ENCODE measurements around the gene COL5A1.

Gene COL5A1

DNA sequence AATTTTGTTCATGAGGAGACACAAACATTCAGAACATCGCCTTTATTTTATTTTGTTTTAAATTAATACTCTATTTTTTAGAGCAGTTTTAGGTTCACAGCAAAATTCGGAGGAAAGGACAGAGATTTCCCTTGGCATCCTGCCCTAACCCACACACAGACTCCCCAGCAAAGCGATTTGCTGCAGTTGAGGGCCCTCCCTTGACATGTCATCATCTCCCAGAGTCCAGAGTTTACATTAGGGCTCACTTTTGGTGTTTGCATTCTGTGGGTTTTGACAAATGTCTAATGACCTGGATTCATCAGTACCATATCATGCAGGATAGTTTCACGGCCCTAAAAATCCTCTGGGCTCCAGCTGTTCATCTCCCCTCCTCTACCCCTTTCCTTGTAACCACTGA is 33.6 kb upstream of the COL5A1 start:
- DNase-seq (ENCODE audit: low spot score), result no peak

DNA sequence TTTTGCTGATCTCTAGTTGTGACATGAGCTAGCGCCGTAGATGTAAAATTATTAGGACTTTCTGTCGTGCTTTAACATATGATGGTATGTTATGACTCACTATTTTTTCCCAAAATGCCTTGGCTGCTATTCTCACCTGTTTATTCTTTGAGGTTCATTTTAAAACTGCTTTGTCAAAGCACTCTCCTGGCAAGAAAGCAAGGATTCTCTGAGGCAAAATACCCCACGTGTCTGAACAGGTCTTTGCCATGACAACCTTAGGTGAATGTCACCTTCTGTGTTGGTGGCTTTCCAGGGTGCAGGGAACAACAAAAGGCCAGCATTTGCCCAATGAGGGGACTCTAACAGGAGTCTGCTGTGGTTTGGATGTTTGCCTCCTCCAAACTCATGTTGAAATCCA is 30.6 kb upstream of the COL5A1 start:
- no peak for DNase-seq (ENCODE audit: low spot score)

DNA sequence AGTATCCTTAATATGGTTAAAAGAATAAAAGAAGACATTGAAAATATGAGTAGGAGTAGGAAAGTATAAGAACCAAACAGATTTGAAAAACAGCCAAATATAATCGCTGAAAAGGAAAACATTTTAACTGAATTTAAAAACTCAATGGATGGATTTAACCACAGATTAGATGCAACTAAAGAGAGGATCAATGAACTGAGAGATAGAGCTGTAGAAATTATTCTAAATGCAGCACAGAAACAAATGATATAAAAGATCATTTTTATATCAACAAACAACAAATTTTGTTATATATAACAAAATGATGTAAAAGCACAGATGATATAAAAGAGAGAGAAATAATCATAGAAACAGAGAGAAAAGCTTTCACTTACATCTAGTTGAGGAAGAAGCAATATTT is 29.3 kb upstream of the COL5A1 start:
- DNase-seq (ENCODE audit: low spot score), result no peak

DNA sequence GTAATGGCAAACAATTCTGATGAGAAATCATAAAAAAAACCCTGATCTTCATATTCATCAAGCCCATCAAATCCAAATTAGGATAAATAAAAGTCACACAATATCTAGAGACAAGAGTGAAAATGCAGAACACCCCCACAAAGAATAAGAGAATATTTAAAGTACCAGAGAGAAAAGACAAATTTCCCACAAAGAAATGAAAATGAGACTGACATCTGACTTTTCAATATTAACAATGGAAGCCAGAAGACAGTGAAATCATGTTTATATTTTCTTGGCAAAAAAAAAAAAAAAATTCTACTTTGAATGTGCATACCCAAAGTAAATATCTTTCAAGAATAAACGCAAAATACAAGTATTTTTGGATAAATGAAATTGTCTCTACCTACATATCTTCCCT is 28.9 kb upstream of the COL5A1 start:
- no peak for DNase-seq (ENCODE audit: low spot score)

DNA sequence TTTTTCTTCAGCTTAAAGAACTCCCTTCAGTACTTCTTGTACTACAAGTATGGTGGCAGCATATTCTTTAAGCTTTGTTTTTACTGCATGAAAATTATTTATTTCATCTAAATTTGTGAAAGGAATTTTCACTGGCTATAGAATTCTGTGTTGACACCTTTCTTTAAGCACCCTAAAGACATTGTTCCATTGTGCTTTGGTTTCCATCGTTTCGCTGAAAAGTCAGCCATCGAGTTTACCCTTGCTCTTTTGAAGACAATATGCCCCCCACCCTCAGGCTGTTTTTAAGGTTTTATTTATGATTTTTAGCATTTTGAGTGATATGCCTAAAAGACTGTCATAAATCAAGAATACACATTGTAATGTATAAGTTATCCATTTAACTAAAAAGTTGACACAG is 27.3 kb upstream of the COL5A1 start:
- no peak for DNase-seq (ENCODE audit: low spot score)

DNA sequence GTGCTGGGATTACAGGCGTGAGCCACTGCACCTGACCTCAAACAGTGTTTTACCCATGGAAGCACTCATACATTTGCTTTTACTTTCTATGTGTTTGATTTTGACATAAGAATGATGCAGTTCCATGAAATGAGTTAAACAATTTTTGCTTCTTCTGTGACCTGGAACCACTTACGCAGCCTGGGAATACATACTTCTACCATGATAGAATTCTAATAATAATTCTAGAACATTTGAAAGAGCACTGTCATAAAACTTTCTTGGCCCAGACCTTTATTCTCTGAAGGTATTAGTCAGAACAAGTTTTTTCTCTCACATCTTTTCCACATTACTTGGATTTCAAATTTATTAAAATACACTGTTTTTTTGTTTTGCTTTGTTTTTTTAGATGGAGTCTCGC is 25.3 kb upstream of the COL5A1 start:
- DNase-seq (ENCODE audit: low spot score), result no peak

DNA sequence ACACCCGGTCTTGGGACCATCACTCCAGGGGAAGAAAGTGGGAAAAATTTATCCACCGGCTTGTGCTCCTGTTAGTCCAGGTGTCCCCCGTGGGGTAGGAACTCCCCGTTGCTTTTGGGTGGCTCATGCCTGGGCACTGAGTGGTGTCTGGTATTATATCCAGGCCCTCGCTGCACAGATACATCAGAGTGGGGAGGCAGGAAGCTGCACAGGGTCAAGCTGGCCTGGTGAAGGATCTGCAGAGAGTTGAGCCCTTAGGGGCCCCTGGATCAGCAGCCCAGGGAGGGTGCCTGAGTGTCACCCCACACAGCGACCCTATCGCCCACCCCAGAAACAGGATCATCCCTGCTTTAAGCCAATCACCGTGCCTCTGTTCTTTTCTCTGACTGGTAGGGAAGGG is 24.4 kb upstream of the COL5A1 start:
- DNase-seq (ENCODE audit: low spot score), result no peak

DNA sequence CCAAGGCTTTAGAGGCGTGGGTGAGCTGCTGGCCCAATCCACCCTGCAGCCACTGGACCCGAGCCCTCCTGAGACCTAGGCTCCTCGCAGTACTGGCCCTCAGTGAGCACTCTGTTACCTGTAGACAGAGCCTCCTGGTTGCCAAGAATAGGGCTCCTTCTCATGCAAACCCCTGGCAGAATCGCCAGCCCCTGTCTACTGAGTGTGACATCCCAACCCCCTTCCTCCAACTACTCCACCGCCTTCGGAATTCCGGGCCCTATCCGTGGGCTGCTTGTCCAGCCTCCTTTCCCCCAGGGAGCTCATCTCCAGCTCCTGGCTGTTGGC is 23.8 kb upstream of the COL5A1 start:
- no peak for DNase-seq (ENCODE audit: low spot score)

DNA sequence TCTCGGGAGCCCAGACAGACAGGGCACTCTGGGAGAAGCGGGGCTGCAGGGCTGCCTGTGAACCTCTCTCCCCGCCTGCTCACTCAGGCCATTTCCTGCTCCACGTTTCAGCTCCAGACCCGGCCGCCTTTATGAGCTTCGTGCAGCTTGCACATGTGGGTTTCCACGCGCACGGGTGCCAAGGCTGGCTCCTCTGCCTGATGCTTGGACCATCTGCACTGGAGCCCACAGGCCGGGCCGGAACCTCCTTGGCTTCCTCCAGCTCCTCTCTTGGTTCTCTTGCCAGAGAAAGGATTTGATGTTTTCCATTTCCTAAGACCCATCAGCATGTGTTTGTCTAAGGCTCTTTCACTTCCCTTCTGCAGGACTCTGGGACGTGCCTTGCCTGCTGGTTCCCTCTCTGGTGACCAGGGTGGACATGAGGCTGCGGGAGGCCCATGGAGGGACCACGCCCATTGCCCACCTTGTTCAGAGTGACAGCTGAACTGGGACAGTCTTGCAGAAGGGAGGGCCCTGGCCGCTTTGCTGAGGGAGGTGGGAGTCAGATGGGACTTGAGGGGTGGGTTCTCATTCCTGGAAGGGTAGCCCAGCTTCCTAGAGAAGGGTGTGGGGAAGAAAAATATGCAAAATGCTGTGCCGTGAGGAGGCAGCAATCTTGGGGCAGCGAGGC is 23.3 kb upstream of the COL5A1 start:
- DNase-seq (ENCODE audit: low spot score), result no peak

DNA sequence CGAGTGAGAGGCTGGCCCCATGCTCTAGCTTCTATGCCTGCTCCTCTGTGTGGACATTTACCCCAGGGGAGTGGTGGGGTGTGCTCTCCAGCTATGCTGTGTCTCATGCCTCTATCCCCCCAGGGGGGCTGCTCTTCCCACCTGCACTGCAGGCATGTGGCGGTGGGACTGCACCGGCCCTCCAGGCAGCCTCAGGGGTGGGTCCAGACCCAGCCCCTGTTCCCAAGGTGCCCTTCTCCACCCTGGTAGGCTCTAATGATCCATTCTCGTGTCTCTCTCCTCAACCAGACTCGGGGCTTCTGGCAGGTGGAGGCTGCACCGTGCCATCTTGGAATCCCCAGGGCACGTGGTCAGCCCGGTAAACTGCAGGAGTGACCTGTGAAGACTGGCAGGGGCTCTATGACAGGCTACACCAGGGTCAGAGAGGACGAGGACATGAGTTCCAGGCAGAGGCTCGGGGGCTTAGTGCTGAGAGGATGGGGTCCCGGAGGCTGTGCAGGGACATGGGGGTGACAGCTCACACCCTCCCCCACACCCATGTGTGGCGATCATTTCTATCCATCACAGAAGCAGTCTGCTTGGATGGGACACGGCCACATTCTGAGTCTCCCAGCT is 22.7 kb upstream of the COL5A1 start:
- DNase-seq (ENCODE audit: low spot score), result no peak

DNA sequence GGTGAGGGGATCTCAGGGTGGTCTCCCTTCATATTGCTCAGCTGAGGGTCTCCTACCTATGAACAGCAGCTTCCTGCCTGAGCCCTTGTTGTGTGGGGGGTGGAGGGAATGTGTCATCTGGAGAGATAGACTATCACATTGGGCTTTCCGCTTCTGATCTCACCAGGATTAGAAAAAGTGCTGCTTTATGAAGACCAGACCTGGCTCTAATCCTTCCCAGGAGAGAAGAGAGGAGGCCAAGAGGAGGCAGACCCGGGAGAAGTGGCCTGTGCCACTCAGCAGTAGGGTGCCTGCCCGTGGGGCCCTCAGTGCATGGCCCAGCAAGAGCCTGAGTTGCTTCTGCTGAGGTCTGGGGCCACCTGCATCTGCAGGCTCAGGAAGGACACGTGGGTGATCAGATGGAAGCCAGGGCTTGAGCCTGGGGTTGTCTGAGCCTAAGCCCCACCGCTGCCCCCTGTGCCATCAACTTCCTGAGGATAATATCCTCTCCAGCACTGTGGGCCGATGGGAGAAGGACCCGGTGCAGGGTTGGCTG is 22.1 kb upstream of the COL5A1 start:
- DNase-seq (ENCODE audit: low spot score), result no peak

DNA sequence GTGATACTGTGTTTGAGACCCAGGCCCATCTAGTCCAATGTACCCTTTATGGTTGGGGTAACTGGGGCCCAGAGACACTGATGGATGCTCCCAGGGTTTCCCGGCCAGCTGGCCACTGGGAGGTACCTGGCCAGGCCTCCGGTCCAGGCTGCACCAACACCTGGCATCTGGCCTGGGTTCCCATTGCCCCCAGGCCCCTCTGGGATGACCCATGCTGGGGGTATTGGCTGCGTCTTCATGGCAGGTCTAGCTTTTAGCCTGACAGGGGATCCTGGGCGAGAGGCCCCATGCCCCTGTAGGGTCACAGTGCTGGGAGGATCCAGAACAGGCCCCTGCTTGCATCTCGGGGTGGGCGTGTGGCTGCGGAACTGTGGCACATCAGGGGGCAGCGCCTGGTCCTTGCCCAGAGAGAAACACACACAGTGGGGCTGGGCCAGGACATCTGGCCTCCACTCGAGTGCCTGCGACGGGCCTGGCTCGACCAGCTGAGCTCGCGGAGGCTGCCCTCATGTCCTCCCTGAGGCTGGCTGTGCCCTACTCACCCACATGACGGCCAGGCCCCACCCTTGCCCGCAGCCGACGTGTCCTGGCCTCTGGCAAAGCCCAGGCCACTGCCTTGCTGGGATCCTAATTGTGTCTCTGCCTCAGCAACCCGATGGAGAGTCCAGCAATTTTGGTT is 21.5 kb upstream of the COL5A1 start:
- DNase-seq (ENCODE audit: low spot score), result no peak

DNA sequence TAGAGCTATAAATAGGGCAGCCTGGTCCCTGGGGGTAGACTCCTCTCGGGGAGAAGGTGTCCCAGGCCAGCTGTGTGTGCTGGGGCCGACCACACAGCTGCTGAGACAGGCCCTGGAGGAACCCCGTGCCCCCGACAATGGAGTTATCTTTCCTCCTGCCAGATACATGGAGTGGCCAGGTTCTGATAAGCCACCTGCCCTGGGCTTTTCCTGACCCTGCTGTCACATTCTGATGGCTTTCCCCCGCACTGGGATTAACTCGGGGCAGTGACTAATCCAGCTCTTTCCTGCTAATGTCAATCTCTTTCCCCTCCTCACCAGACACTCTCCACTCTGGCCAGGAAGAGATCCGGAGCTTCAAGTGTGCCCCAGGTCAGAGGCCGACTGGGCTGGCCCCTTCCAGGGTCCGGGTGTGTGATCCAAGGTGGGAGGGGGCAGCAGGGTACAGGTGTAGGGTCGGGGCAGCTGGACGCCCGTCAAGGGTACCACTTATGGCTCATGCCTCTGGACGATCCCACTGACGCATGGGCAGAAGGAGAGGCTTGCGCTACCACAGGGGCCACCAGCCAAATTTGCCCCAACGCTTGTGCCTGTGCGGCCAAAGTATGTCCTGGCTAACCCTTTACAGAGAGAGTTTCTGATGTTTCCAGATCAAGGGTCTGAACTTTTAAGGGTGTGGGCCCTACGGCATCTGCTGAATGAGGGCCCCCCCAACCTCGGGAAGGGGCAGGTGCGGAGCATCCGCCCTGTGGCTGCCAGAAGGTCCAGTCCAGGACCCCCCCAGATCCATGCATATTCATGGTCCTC is 20.6 kb upstream of the COL5A1 start:
- no peak for DNase-seq (ENCODE audit: low spot score)

DNA sequence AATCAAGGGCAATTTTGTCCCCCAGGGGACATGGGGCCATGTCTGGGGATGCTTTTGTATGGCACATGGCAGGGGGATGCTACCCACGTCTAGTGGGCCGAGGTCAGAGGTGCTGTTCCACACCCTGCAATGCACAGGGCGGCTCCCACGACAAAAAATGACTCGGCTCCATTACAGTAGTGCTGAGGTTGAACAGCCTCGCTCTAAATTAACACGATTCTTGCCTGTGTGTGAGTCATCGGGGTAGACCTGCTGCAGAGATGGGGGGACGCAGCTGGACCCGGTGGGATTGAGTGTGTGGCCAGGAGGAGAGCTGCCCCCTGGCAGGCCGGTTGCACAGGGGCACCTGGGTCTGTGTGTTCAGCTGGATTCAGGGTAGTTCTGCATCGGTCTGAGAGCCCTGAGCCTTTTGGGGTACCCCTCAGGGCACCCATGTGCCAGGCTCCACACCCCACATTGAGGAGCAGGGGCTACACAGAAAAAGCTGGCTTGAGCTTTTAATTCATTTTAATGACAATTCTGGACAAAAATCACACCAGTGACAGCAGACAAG is 20.0 kb upstream of the COL5A1 start:
- no peak for DNase-seq (ENCODE audit: low spot score)

DNA sequence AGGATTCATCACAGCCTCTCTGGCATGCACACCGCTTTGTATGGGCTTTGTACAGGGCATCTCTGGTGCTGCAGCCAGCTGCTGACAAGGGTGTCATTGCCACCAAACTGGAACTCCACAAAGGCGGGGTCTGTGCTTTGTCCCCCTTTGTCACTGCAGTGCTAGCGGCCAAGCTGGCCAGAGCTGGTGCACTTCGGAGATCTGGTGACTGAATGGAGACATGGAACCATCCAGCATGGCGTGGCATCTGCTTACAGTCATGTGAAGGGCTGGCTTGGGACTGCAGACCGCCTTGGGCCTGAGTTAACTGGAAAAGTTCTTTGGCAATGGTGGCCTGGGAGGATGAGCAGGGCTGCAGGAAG is 18.7 kb upstream of the COL5A1 start:
- no peak for DNase-seq (ENCODE audit: low spot score)

DNA sequence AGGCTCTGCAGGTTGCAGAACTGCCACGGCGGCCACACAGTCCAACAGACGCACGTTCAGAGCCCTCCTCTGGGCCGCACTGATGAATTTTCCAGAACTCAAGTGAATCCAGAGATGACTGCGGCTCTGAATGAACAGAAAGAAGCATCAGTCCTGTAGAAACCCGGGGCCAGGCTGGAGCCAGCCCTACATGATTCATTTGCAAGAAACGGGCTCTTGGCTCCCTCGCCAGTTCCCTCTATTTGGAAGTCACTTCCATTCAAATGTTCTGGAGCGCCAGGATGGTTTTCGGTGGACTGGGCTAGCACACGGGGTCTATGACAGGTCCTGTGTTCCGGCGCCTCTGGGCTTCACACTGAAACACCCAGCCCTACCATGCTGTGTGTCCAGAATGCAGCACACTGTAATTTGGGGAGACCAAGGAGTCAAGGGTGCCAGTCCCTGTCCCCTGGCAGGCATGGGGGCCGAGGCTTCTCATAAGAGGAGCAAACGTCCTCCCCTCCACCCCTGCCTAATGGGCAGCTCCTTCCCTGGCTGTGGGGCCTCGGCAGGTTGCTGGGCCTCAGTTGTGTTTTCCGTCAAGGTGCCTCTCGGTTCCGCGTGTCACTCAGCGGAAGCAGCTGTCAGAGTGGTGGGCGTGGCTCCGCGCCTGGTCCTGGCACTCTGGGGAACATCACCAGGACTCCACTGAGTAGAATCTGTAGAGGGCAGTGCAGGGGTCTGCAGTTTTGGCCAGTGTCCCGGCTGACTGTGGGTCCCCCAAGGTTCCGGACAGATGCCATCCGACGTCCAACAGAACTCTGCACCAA is 18.1 kb upstream of the COL5A1 start:
- no peak for DNase-seq (ENCODE audit: low spot score)

DNA sequence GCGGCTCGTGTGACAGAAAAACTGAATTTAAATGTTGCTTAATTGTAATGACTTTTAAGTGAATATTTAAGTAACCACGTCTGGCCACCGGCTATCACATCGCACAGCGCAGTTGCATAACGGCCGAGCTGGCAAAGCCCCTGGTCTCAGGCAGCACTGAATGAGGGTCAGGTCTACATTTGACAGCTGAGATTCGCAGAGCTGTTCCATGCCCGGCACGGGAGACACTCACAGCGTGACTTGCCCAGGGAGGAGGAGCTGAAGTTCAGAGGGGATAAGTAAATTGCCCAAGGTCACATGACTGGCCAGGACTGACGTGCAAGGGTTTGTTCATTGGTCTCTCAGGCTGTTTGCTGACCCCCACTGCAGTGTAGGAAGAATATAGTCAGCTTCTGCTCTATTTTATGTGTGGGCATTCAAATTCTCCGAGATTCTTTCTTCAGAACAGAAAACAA is 17.4 kb upstream of the COL5A1 start:
- DNase-seq (ENCODE audit: low spot score), result no peak

DNA sequence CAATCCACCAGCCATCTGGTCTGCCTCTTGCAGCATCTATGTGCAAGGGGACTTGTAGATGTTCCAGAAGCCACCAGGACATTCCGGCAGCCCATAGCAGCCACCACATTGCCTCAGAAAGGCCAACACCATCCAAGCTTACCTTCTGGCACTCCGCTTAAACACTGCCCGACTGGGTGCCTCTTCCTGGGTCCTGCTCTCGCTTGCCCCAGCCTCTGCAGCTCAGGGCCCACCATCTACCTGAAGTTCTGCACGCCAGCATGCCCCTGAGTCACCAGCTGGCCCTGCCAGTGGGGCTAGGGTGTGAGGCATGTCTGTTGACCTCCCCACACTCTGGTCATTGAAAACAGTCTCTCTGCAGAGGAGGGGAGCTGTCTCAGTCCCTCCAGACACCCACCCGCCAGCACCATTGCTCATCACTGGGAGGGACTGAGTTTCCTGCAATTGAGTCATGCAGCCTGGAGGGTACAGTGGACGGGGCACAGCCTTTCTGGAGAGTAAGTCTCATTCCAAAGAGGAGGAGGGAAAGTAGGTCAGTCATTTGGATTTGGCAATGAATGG is 16.9 kb upstream of the COL5A1 start:
- no peak for DNase-seq (ENCODE audit: low spot score)

DNA sequence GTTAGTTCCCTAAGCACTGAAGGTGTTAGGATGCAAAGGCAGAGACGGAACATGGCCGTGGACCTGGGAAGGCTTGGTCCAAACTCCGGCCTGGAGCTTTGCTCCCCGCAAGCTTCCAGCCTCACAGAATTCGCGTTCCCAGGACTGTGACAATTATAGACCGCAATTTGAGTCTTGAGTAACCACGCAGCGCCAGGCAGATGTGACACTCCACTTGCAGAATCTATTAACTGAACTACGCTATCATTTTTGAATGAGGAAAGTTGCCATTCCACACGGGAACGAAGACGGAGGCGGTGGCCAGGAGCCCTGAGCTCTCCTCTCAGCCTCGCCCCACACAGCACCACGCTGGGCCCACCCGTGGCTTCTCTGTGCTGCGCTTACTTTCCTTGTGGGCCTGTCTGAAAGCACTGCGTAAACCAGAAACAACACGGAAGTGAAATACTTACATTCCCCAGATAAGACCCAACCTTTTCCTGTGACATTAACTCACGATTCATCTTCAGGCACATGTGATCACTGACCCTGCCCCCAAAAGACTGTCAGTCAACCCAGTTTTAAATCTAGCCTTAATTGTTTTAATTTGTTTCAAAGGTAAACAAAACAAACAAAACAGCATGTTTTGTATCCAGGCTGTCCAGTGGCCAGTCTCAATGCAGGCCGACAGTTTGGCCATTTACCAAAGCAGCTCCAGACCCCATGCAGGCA is 16.1 kb upstream of the COL5A1 start:
- no peak for DNase-seq (ENCODE audit: low spot score)

DNA sequence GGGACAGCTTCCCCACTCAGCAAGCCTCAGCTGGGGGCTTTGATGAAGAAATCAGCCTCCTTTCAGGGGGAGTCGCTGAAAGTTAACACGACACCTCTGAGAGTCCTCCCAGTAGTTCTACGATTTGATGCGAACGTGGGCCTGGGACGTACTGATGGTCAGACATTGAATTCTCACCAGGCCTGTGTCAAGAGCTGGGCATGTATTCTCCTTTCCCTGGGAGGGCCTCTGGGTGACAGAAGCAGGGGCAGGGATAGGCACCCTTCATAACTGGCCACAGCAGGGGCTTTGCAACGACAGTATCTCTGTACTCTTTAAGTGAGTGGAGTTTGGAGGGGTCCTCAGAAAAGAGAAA is 15.6 kb upstream of the COL5A1 start:
- DNase-seq (ENCODE audit: low spot score), result no peak

Data from globus pallidus (tissue), 1 donor.